Common myeloid progenitor, CD34-positive (primary cell): ENCODE data around the gene KCNIP4.

Experiments used
- CTCF ChIA-PET: fragments of 350-600 bp; sonication (Branson Sonifier 250); formaldehyde crosslinking; loops from one replicate; lab custom pipeline; 2021; ENCODE audit warnings: antibody characterized with exemption; lab: Charles Lee
- POLR2A ChIA-PET: fragments of 350-600 bp; sonication (Branson Sonifier 250); formaldehyde crosslinking; loops from one replicate; lab custom pipeline; 2021; ENCODE audit warnings: antibody characterized with exemption; lab: Charles Lee
- DNase-seq, 3 donors: peaks; one replicate each; pipeline versions ENCODE4 v3.0.0 to v3.0.0-alpha.2; 2013
- H3K27ac ChIP-seq, 2 experiments: 1 replicate in 1 of 2; 2 replicates in 1 of 2; pipeline ENCODE4 v1.7.0; 2013; ENCODE audit warnings: inconsistent platforms in 2 of 2, low read length in 2 of 2, mild to moderate bottlenecking in 2 of 2, low read depth in 1 of 2, moderate library complexity in 1 of 2; ENCODE audit not compliant: severe bottlenecking in 2 of 2, insufficient read depth in 1 of 2, poor library complexity in 1 of 2
- H3K27me3 ChIP-seq, 5 experiments: replicated peaks in 2 of 5; 1 replicate in 3 of 5; 2 replicates in 2 of 5; pipeline versions ENCODE4 v1.6.1 to v1.7.0; 2013; ENCODE audit warnings: low read length in 4 of 5, mild to moderate bottlenecking in 2 of 5, moderate library complexity in 2 of 5, inconsistent platforms in 1 of 5; ENCODE audit not compliant: insufficient read depth in 5 of 5, control insufficient read depth in 4 of 5
- H3K36me3 ChIP-seq, 4 experiments: 1 replicate in 2 of 4; 2 replicates in 2 of 4; pipeline versions ENCODE4 v1.6.1 to v1.7.0; 2013; ENCODE audit warnings: low read length in 3 of 4, control low read depth in 1 of 4, mild to moderate bottlenecking in 1 of 4; ENCODE audit not compliant: control insufficient read depth in 4 of 4, insufficient read depth in 4 of 4
- H3K4me1 ChIP-seq, 4 experiments: 1 replicate in 3 of 4; 2 replicates in 1 of 4; pipeline versions ENCODE4 v1.6.1 to v1.7.1; 2013; ENCODE audit warnings: low read length in 3 of 4, mild to moderate bottlenecking in 3 of 4, control low read depth in 1 of 4, inconsistent platforms in 1 of 4, moderate library complexity in 1 of 4; ENCODE audit not compliant: control insufficient read depth in 4 of 4, insufficient read depth in 4 of 4; ENCODE audit errors: control extremely low read depth in 1 of 4
- H3K4me3 ChIP-seq, 7 experiments: 1 replicate in 4 of 7; 2 replicates in 3 of 7; pipeline versions ENCODE4 v1.5.1 to v1.7.0; 2013; ENCODE audit warnings: mild to moderate bottlenecking in 7 of 7, low read length in 6 of 7, moderate library complexity in 6 of 7, inconsistent platforms in 2 of 7, low read depth in 2 of 7, control low read depth in 1 of 7; ENCODE audit not compliant: insufficient read depth in 4 of 7, control insufficient read depth in 1 of 7; ENCODE audit errors: extremely low read depth in 1 of 7
- H3K9me3 ChIP-seq, 5 experiments: 1 replicate in 4 of 5; 2 replicates in 1 of 5; pipeline versions ENCODE4 v1.6.1 to v1.7.1; 2013; ENCODE audit warnings: low read length in 4 of 5, mild to moderate bottlenecking in 2 of 5, inconsistent platforms in 1 of 5, low read depth in 1 of 5, moderate library complexity in 1 of 5; ENCODE audit not compliant: control insufficient read depth in 4 of 5, insufficient read depth in 2 of 5; ENCODE audit errors: control extremely low read depth in 1 of 5
- WGBS: methylation state at CpG from one replicate; pipeline ENCODE4 v1.1.5; 2013; ENCODE audit not compliant: insufficient coverage; 5-methylcytosine and 5-hydroxymethylcytosine counted together

The KCNIP4 gene

GRCh38 chr4:21685911-21686310 lies 262.7 kb downstream of the KCNIP4 start:
- WGBS = no CpG with 5 or more reads among the region's 1 CpG
- DNase-seq = no peak
- no peaks in the 10 kb centered on the region for H3K36me3 ChIP-seq
- H3K27ac ChIP-seq = no peak overlapping the region
- H3K9me3 ChIP-seq = no peaks in the 10 kb centered on the region
- POLR2A ChIA-PET = no interaction called here
- CTCF ChIA-PET = no interaction called here
- H3K4me1 ChIP-seq = no peaks in the 10 kb centered on the region
- H3K4me3 ChIP-seq = no peak overlapping the region
- H3K27me3 ChIP-seq = no peaks in the 10 kb centered on the region

DNA sequence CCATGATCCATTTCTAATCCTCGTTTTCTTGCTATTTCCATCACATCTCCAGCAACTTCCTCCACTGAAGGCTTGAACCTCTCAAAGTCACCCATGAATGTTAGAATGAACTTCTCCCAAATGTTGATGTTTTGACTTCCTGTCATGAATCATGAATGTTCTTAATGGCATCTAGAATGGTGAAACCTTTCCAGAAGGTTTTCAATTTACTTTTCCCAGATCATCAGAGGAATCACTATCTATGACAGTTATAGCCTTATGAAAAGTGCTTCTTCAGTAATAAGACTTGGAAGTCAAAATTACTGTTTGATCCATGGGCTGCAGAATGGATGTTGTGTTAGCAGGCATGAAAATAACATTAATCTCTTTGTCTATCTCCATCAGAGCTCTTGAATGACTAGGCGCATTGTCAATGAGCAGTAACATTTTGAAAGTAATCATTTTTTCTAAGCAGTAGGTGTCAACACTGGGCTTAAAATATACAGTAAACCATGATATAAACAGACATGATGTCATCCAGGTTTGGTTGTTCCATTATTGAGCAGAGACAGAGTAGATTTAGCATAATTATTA lies 268.2 kb downstream of the KCNIP4 start:
- POLR2A ChIA-PET = interaction anchor here (0.6 kb wide), 1 partner anchor 130 kb away, joined by 3 read pairs; no protein-coding TSS in a partner anchor
- Histone ChIP-seq H3K4me1 (no peaks in the 10 kb centered on the region), H3K9me3 (no peaks in the 10 kb centered on the region), H3K4me3 (no peak overlapping the region), H3K27ac (no peak overlapping the region), H3K27me3 (no peaks in the 10 kb centered on the region), H3K36me3 (no peaks in the 10 kb centered on the region)
- DNase-seq = no peak
- 86% methylated on average over 1 of the region's 2 CpGs for WGBS
- CTCF ChIA-PET = no interaction called here

- H3K4me3 ChIP-seq = no peak overlapping the region
- POLR2A ChIA-PET = no interaction called here
- WGBS = no CpG with 5 or more reads among the region's 3 CpGs
- no peaks in the 10 kb centered on the region for H3K9me3 ChIP-seq
- no peak overlapping the region for H3K27ac ChIP-seq
- H3K36me3 ChIP-seq = no peaks in the 10 kb centered on the region
- H3K27me3 ChIP-seq = no peaks in the 10 kb centered on the region
- H3K4me1 ChIP-seq = no peaks in the 10 kb centered on the region
- no peak for DNase-seq
- CTCF ChIA-PET = no interaction called here
These were observed 269.9 kb downstream of the KCNIP4 start for GRCh38 chr4:21678711-21679110.

- no peaks in the 10 kb centered on the region for H3K9me3 ChIP-seq
- H3K36me3 ChIP-seq = no peaks in the 10 kb centered on the region
- H3K4me1 ChIP-seq = no peaks in the 10 kb centered on the region
- no peak overlapping the region for H3K27ac ChIP-seq
- no peak overlapping the region for H3K4me3 ChIP-seq
- no peak for DNase-seq
- CTCF ChIA-PET = no interaction called here
- POLR2A ChIA-PET = no interaction called here
- no peaks in the 10 kb centered on the region for H3K27me3 ChIP-seq
These were observed 271.4 kb downstream of the KCNIP4 start for GRCh38 chr4:21677173-21677572.

DNA sequence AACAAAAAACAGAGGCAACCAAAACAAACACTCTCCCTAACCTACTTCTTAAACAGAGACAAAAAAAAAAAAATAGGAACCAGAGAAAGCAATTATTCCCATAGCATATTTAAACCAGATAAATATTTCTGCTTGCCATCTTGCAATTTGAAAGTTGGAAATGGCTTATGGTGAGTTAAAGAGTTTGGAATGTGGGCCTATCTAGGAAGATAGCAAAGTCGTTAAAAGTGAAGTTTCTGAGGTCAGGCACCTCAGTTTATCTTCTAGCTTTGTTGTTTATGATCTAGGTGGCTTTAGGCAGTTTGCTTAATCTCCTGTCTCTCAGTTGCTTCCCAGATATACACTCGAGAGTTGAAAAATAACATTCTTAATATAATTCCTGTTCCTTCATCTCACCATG lies 284.2 kb downstream of the KCNIP4 start:
- H3K4me3 ChIP-seq = no peak overlapping the region
- no peaks in the 10 kb centered on the region for H3K36me3 ChIP-seq
- ChIA-PET POLR2A (no interaction called here), CTCF (no interaction called here)
- H3K4me1 ChIP-seq = no peaks in the 10 kb centered on the region
- H3K9me3 ChIP-seq = peaks cover 0 to 2% (median 0%) of the 10 kb centered on the region in 5 experiments
- no peak for DNase-seq
- H3K27ac ChIP-seq = no peak overlapping the region
- no CpG with 5 or more reads among the region's 2 CpGs for WGBS
- no peaks in the 10 kb centered on the region for H3K27me3 ChIP-seq

DNA sequence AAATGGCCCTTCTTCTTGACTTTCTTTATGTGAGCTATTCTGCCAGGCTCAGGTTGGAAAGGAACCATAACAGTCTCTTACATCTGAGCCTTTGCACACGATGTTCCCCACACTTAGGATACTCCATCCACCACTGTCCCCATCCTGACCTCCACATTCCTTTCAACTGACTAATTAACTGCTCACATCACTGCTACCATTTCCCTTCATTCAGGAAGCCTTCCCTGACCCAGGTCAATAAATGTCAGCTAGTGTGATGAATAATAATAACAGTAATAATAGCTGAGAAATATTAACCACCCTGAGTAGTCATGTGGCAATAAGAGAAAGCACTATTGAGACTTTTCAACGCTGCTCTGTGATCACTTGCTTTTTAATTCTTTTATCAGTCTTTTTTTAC lies 291.7 kb downstream of the KCNIP4 start:
- Histone ChIP-seq H3K4me1 (no peaks in the 10 kb centered on the region), H3K27me3 (no peaks in the 10 kb centered on the region), H3K4me3 (no peak overlapping the region), H3K36me3 (no peaks in the 10 kb centered on the region), H3K9me3 (no peaks in the 10 kb centered on the region), H3K27ac (no peak overlapping the region)
- no peak for DNase-seq
- WGBS = 0% methylated on average over 1 of the region's 2 CpGs
- ChIA-PET CTCF (no interaction called here), POLR2A (no interaction called here)

GRCh38 chr4:21655031-21655430 lies 293.5 kb downstream of the KCNIP4 start:
- WGBS = 82% methylated on average over 2 of the region's 4 CpGs

More at GRCh38 chr4:21655031-21655430, 293.5 kb downstream of the KCNIP4 start:
- no peaks in the 10 kb centered on the region for H3K27me3 ChIP-seq
- no peak overlapping the region for H3K4me3 ChIP-seq
- no peak overlapping the region for H3K27ac ChIP-seq
- H3K4me1 ChIP-seq = no peaks in the 10 kb centered on the region
- no peak for DNase-seq
- ChIA-PET CTCF (no interaction called here), POLR2A (no interaction called here)
- H3K36me3 ChIP-seq = no peaks in the 10 kb centered on the region
- H3K9me3 ChIP-seq = no peaks in the 10 kb centered on the region
